ENCODE data around the gene ZBTB43. TPM values are rescaled to one million over a fixed set of nuclear protein-coding genes. Genes with fewer than 3 reads are reported as not detected.

The ZBTB43 gene
- total and polyA plus RNA-seq, 10 of the 15 experiments (the other 5 are each of a cell fraction or from before 2014, with no cell fraction given): 2.4 to 19.3 (median 8.7) TPM

GRCh38 chr9:126805554-126806262, 868 bp downstream of the ZBTB43 start:
- Histone ChIP-seq H3K27me3 (replicated peaks in 1 of 2; ENCODE audit: control insufficient read depth in 2 of 2, insufficient read depth in 2 of 2, low read length in 1 of 2) (no peaks in the 10 kb centered on the region), H3K9me3 (replicated peaks; ENCODE audit: control insufficient read depth, insufficient read depth, low read length) (no peaks in the 10 kb centered on the region), H3K79me2 (ENCODE audit: control insufficient read depth, insufficient read depth, low read length) (peaks cover 46% of the 10 kb centered on the region), H4K20me1 (ENCODE audit: control insufficient read depth, insufficient read depth) (no peaks in the 10 kb centered on the region), H3K4me3 (peak overlapping the region; percentile 82), H2AFZ (ENCODE audit: control insufficient read depth, low read depth, low read length) (no peak overlapping the region; the same call in 1 of the 2 replicates), H3K27ac (ENCODE audit: control insufficient read depth, insufficient read depth) (peak overlapping the region; percentile 60), H3K4me2 (ENCODE audit: control insufficient read depth, insufficient read depth) (peak overlapping the region; percentile 79), H3K9ac (ENCODE audit: control insufficient read depth, insufficient read depth, low read length) (peak overlapping the region; percentile 84), H3K36me3 (ENCODE audit: control insufficient read depth in 2 of 2, insufficient read depth in 2 of 2, low read length in 1 of 2) (peaks cover 0 to under 1% of the 10 kb centered on the region in 2 experiments; a peak in 1 of 4 replicates), H3K4me1 (ENCODE audit: control insufficient read depth, insufficient read depth, low read length) (no peaks in the 10 kb centered on the region; the same call in 1 of the 2 replicates)
- ChIA-PET RAD21 (ENCODE audit: unreplicated experiment) (interaction anchor here (1.1 to 3.4 kb wide), 9 partner anchors 14 to 109 kb away, joined by 3 to 25 read pairs (median 5); partner anchors contain the start of gene RALGPS1), SMC1A (ENCODE audit: uncharacterized antibody, unreplicated experiment) (interaction anchor here (0.7 to 4.0 kb wide), 14 partner anchors 9 to 132 kb away, joined by 3 to 35 read pairs (median 3); partner anchors contain the start of gene RALGPS1), CTCF (interaction anchor here (0.7 to 2.5 kb wide), 11 partner anchors 16 to 100 kb away, joined by 3 to 10 read pairs (median 4); partner anchors contain the start of gene ZBTB34), POLR2A (interaction anchor here (1.0 to 3.6 kb wide), 4 partner anchors 11 to 59 kb away, joined by 3 to 26 read pairs (median 3); no protein-coding TSS in a partner anchor)
- in situ Hi-C loops (cut with MboI): no loop called here
- WGBS (ENCODE audit: insufficient coverage, insufficient replicate concordance, low lambda C conversion rate, missing lambda C conversion rate): 2% methylated on average over 8 of the region's 8 CpGs
- no TSS peak for BruUV-seq (replicated peaks)
- intact Hi-C loops (cut with micrococcal nuclease; ENCODE audit: unreplicated experiment): loop anchor here (2.0 kb wide), 1 partner anchor 33 kb away; no protein-coding TSS in a partner anchor
- ATAC-seq (peak; percentile 90), FAIRE-seq (peak; percentile 90), DNase-seq (ENCODE audit: low read depth, low spot score) (peak; percentile 65)
- TF ChIP-seq TCF7 (IDR thresholded peaks at IDR 0.05; ENCODE audit: borderline replicate concordance) (no peak), RAD51 (IDR thresholded peaks at IDR 0.05) (peak; percentile 22; the same call in 1 of the 2 replicates), RELA (IDR thresholded peaks at IDR 0.05; ENCODE audit: borderline replicate concordance, partially characterized antibody) (no peak), EP300 (IDR thresholded peaks at IDR 0.05; ENCODE audit: borderline replicate concordance in 1 of 2, control insufficient read depth in 1 of 2, low read depth in 2 of 2, low read length in 2 of 2) (0 out of 4 replicates have a peak, but pooled peaks of 1 of the 2 experiments have one; percentile 41), MYC (IDR thresholded peaks at IDR 0.05; ENCODE audit: insufficient read depth, insufficient read length, insufficient replicate concordance, low read length, severe bottlenecking) (no peak), NFYB (IDR thresholded peaks at IDR 0.05; ENCODE audit: insufficient read depth, low read depth, low read length) (no peak), STAT3 (IDR thresholded peaks at IDR 0.05; ENCODE audit: low read depth, low read length) (no peak), IRF5 (IDR thresholded peaks at IDR 0.05; ENCODE audit: borderline replicate concordance) (no peak), SRF (IDR thresholded peaks at IDR 0.05; ENCODE audit: low read depth in 2 of 2, low read length in 2 of 2) (peak; percentile 51 to 69; a peak in 2 of 4 replicates), MLLT1 (IDR thresholded peaks at IDR 0.05) (peak; percentile 59), PBX3 (IDR thresholded peaks at IDR 0.05; ENCODE audit: insufficient replicate concordance, low read depth, low read length) (peak; percentile 75), SUPT20H (IDR thresholded peaks at IDR 0.05; ENCODE audit: borderline replicate concordance, control insufficient read depth, low read depth, low read length) (no peak), KDM1A (IDR thresholded peaks at IDR 0.05; ENCODE audit: borderline replicate concordance) (no peak), ZZZ3 (IDR thresholded peaks at IDR 0.05; ENCODE audit: control insufficient read depth, insufficient read length, low read depth) (no peak), SMAD5 (IDR thresholded peaks at IDR 0.05; ENCODE audit: low read depth) (no peak), TARDBP (IDR thresholded peaks at IDR 0.05; ENCODE audit: borderline replicate concordance) (no peak), SP1 (IDR thresholded peaks at IDR 0.05; ENCODE audit: low read depth, low read length) (peak; percentile 23), SREBF2 (IDR thresholded peaks at IDR 0.05; ENCODE audit: low read length) (no peak), ZNF274 (IDR thresholded peaks at IDR 0.05; ENCODE audit: insufficient read depth, insufficient read length) (no peak)
